Spleen (tissue), 11 donors: ENCODE data around the gene VN1R2. TPM values are rescaled to one million over a fixed set of nuclear protein-coding genes. Genes with fewer than 3 reads are reported as not detected.
"Not testable (repeated sequence)": the region's sequence is repeated elsewhere in the genome, so short reads cannot be mapped to it uniquely, and the experiment has no call there.

Source experiments
- DNase-seq: peaks from one replicate; pipeline ENCODE4 v3.0.0-alpha.2; 2020
- H3K27ac ChIP-seq, 8 donors: fragments of 200-600 bp; sonication (generic) in 7 of 8; 1 replicate in 4 of 8; 2 replicates in 4 of 8; pipeline versions ENCODE4 v1.5.0 to v1.8.0; 2016 to 2021; ENCODE audit warnings: inconsistent platforms in 4 of 8, mild to moderate bottlenecking in 4 of 8, moderate library complexity in 1 of 8
- H3K27me3 ChIP-seq, 7 donors: fragments of 200-600 bp; sonication (generic) in 6 of 7; replicated peaks in 1 of 7; 1 replicate in 4 of 7; 2 replicates in 3 of 7; pipeline versions ENCODE4 v1.5.0 to v1.8.0; 2016 to 2021; ENCODE audit warnings: inconsistent platforms in 3 of 7, mild to moderate bottlenecking in 1 of 7
- H3K36me3 ChIP-seq, 6 donors: fragments of 200-600 bp; sonication (generic) in 5 of 6; 1 replicate in 4 of 6; 2 replicates in 2 of 6; pipeline versions ENCODE4 v1.5.0 to v1.8.0; 2016 to 2021; ENCODE audit warnings: inconsistent platforms in 2 of 6
- H3K4me1 ChIP-seq, 6 donors: fragments of 200-600 bp; sonication (generic) in 5 of 6; 1 replicate in 3 of 6; 2 replicates in 3 of 6; pipeline versions ENCODE4 v1.5.0 to v1.8.0; 2016 to 2021; ENCODE audit warnings: inconsistent platforms in 3 of 6
- H3K4me3 ChIP-seq, 8 donors: fragments of 200-600 bp; sonication (generic) in 7 of 8; 1 replicate in 4 of 8; 2 replicates in 4 of 8; pipeline versions ENCODE4 v1.5.0 to v1.8.0; 2016 to 2021; ENCODE audit warnings: inconsistent platforms in 4 of 8, mild to moderate bottlenecking in 4 of 8, moderate library complexity in 2 of 8
- H3K9me3 ChIP-seq, 8 donors: fragments of 200-600 bp; sonication (generic) in 7 of 8; 1 replicate in 4 of 8; 2 replicates in 4 of 8; pipeline versions ENCODE4 v1.5.0 to v1.8.0; 2016 to 2021; ENCODE audit warnings: inconsistent platforms in 4 of 8
- POLR2A ChIP-seq, 3 donors: fragments of 450-650 bp; IDR thresholded peaks; one replicate each; pipeline ENCODE4 v1.5.1; 2017; ENCODE audit warnings: antibody characterized with exemption in 3 of 3, mild to moderate bottlenecking in 1 of 3
- POLR2AphosphoS5 ChIP-seq, 3 donors: sonication (generic); formaldehyde crosslinking; IDR thresholded peaks; one replicate each; pipeline ENCODE4 v1.5.1; 2017; ENCODE audit warnings: antibody characterized with exemption in 3 of 3
- WGBS, 5 donors: extraction: QIAGEN DNeasy Blood & Tissue Kit in 3 of 5; methylation state at CpG; one replicate each; pipeline versions ENCODE4 v1.1.5 to v1.1.7; 2013 to 2018; 5-methylcytosine and 5-hydroxymethylcytosine counted together
- intact Hi-C: fragments of 100-400 bp; cut with DNase I; formaldehyde crosslinking; loops from one replicate; pipeline ENCODE4 v1.15.0; 2023; ENCODE audit warnings: low total_unique reads
- polyA plus RNA-seq, 3 donors: library from polyadenylated mRNA; stranded (reverse); fragments of 200-250 nt; gene quantifications; one replicate each; pipeline ENCODE4 v1.2.1, GENCODE V29; 2013
- total RNA-seq, 7 donors: library from RNA; depleted of rRNA in 3 of 7; stranded (reverse); fragments of >200 nt in 3 of 7; fragmentation: NEBNext Ultra II Directional in 4 of 7; extraction: Animal tissue kit (Norgen Biotek cat#: 25700) in 4 of 7; gene quantifications; one replicate each; pipeline versions ENCODE4 v1.1.0 to v1.2.1, GENCODE V29; 2016 to 2021
- TF ChIP-seq, protein P1 (sequence below), 11 experiments: fragments of 200-600 bp in 7 of 11; fragments of 450-650 bp in 4 of 11; sonication (generic) in 4 of 11; IDR thresholded peaks in 8 of 11; conservative IDR thresholded peaks in 3 of 11; 1 replicate in 7 of 11; 2 replicates in 4 of 11; pipeline versions ENCODE4 v1.4.0 to v1.8.0; 2016 to 2021; ENCODE audit warnings: antibody characterized with exemption in 11 of 11, inconsistent platforms in 4 of 11, mild to moderate bottlenecking in 1 of 11
- donor health status: healthy with polysubstance abuse.
- donor health status: DM: no; HTN: no; CAD: no; lungs with moderate emphysema.
- donor health status: DM: no; HTN: no; CAD: no.
- donor health status: Bipolar disorder and iron deficiency.
- donor health status: healthy.
- donor health status: DM: no; HTN: no; CAD: no.
- donor health status: DM: yes; HTN: yes; CAD: no.

The VN1R2 gene
- total and polyA plus RNA-seq, 10 donors: not detected

DNA sequence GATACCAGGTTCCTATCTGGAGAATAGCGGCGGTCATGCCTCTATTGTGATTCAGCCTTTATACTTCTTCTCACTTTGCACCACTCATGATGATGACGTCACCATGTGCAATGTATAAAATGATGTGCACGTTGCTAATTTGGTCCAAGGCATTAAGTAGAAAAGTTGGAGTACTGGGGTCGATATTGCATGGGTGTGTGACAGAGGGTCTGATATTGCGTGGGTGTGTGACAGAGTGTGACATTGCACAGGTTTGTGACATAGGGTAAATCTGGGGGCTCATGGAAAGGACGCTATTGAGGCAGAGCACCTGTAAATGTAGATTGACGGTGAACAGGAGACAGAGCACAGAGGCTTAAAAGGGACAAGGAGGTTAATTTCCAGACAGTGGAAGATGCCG lies 14.0 kb downstream of the VN1R2 start:
- Histone ChIP-seq H3K36me3 (no peaks in the 10 kb centered on the region), H3K27ac (no peak overlapping the region), H3K9me3 (peaks cover 0 to 63% (median 8%) of the 10 kb centered on the region in 8 donors), H3K4me1 (no peaks in the 10 kb centered on the region), H3K27me3 (peaks cover 0 to 9% (median 0%) of the 10 kb centered on the region in 7 donors), H3K4me3 (no peak overlapping the region)
- 85 to 87% (median 86%) methylated on average over 9 of the region's 9 CpGs for WGBS, 5 donors
- no peak for TF ChIP-seq POLR2A (IDR thresholded peaks at IDR 0.05)
- TF ChIP-seq POLR2AphosphoS5 (IDR thresholded peaks at IDR 0.05): no peak
- intact Hi-C loops: no loop called here
- DNase-seq: no peak

DNA sequence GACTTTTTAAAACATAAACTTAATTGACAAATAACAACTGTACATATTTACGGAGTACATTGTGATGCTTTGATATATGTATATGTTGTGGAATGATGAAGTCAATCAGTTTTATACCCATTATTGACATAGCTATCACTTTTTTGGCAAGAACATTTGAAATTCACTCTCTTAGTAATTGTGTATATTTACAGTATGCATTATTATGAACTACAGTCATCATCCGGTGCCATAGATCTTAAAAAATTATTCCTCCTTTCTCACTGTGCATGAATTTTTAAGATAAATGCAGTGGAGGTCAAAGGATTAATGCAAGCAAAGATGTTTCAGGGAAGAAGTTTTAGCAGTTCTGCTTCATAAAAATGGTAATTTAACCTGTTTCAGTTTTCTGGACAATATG lies 17.4 kb downstream of the VN1R2 start:
- TF ChIP-seq, protein P1, sequence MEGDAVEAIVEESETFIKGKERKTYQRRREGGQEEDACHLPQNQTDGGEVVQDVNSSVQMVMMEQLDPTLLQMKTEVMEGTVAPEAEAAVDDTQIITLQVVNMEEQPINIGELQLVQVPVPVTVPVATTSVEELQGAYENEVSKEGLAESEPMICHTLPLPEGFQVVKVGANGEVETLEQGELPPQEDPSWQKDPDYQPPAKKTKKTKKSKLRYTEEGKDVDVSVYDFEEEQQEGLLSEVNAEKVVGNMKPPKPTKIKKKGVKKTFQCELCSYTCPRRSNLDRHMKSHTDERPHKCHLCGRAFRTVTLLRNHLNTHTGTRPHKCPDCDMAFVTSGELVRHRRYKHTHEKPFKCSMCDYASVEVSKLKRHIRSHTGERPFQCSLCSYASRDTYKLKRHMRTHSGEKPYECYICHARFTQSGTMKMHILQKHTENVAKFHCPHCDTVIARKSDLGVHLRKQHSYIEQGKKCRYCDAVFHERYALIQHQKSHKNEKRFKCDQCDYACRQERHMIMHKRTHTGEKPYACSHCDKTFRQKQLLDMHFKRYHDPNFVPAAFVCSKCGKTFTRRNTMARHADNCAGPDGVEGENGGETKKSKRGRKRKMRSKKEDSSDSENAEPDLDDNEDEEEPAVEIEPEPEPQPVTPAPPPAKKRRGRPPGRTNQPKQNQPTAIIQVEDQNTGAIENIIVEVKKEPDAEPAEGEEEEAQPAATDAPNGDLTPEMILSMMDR (IDR thresholded peaks at IDR 0.05 in 8 of 11, conservative IDR thresholded peaks at IDR 0.05 in 3 of 11): no peak
- TF ChIP-seq POLR2AphosphoS5 (IDR thresholded peaks at IDR 0.05) (no peak), POLR2A (IDR thresholded peaks at IDR 0.05) (no peak)
- peaks cover 0 to 67% (median 12%) of the 10 kb centered on the region in 8 donors for H3K9me3 ChIP-seq
- H3K36me3 ChIP-seq: no peaks in the 10 kb centered on the region
- H3K4me3 ChIP-seq: no peak overlapping the region
- intact Hi-C loops: no loop called here
- peaks cover 0 to 9% (median 0%) of the 10 kb centered on the region in 7 donors for H3K27me3 ChIP-seq
- H3K4me1 ChIP-seq: no peaks in the 10 kb centered on the region
- DNase-seq: no peak
- no peak overlapping the region for H3K27ac ChIP-seq
- 92 to 96% (median 96%) methylated on average over 2 of the region's 2 CpGs for WGBS, 5 donors

DNA sequence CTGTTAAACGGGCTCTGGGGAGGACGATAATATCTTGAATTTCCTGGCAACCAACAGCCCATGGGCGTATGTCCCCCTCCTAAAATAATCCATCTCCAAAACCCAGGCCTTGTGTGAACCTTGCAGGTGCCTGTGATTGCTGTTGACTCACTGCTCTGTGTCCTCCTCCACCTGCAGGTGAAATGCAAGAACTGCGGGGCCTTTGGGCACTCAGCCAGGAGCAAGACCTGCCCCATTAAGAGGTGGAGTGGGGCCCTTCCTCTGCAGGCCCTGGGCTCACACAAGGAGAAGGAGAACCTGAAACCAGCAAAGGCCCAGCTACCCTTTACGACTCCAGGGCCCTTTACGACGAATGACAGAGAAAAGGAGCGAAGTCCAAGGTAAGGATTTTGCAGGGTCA lies 23.9 kb downstream of the VN1R2 start:
- H3K4me1 ChIP-seq, DNase-seq, H3K27ac ChIP-seq, intact Hi-C loops, H3K36me3 ChIP-seq, H3K27me3 ChIP-seq, H3K4me3 ChIP-seq: not testable (repeated sequence)
- 15 to 76% (median 53%) methylated on average over 1 to 2 of the region's 8 CpGs; no CpG with 5 or more reads in 1 of the 5 donors for WGBS, 5 donors
- H3K9me3 ChIP-seq: peaks cover 0 to 40% (median 14%) of the 10 kb centered on the region in 8 donors

DNA sequence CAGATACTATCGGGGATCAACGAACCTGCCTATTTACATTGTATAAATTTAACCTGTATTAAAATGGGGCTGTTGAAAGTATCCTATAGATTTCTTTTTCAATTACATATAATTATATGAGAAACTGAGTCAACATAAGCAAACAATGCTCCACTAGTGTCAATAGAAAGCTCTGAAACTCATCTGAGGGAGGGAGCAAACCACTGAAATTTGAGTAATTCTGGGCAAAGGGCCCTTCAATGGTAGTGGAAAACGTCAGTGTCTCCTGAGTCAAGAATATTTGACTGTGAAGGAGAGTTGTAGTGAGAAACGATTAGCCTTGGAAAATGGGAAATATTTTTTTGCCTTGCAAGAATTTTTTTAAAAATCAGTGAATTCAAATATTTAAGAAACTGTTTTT lies 27.0 kb downstream of the VN1R2 start:
- H3K4me3 ChIP-seq: no peak overlapping the region
- peaks cover 0 to 3% (median 0%) of the 10 kb centered on the region in 7 donors for H3K27me3 ChIP-seq
- WGBS, 5 donors: 71 to 75% (median 73%) methylated on average over 4 of the region's 4 CpGs
- TF ChIP-seq POLR2AphosphoS5 (IDR thresholded peaks at IDR 0.05) (no peak), POLR2A (IDR thresholded peaks at IDR 0.05) (no peak)
- TF ChIP-seq, protein P1 (IDR thresholded peaks at IDR 0.05 in 8 of 11, conservative IDR thresholded peaks at IDR 0.05 in 3 of 11): no peak
- H3K4me1 ChIP-seq: no peaks in the 10 kb centered on the region
- H3K36me3 ChIP-seq: no peaks in the 10 kb centered on the region
- intact Hi-C loops: no loop called here
- H3K27ac ChIP-seq: no peak overlapping the region
- H3K9me3 ChIP-seq: peaks cover 0 to 51% (median 26%) of the 10 kb centered on the region in 8 donors
- no peak for DNase-seq

DNA sequence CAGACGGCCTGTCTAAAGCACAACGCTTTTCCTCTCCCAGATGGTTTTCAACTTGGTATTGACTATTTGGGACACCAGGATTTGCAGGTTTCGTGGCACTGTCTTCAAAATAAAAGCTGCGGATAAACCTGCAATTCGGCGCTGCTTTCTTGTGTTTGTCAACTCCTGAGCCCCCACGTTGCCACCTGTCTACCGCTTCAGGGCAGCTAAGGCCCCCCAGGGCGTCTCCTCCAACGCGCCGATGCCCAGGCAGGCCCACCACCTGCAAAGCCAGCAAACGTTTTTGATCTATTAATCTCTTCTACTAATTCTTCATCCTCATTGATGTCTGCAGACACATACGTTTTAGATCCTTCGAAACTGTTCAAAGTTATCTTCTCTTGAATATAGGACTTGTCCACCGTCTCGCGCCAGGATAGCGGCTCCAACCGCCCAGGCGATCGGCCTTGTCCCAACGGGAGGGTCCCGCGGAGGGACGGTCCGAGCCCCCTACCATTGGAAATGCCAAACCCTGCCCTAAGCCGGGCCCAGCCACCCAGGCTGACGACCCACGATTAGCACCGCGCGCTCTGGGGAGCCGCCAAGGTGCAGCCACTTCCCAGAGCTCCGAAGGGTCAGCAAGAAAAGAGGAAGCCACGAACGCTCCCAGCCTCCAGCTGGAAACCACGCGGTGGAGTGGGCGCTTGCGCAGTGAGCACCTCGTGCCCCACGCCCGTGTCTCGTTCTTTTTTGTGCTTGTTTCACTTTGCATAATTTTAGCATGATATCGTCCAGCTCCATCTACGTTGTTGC lies 32.9 kb downstream of the VN1R2 start:
- TF ChIP-seq POLR2A (IDR thresholded peaks at IDR 0.05): no peak
- TF ChIP-seq, protein P1 (IDR thresholded peaks at IDR 0.05 in 8 of 11, conservative IDR thresholded peaks at IDR 0.05 in 3 of 11): no peak
- TF ChIP-seq POLR2AphosphoS5 (IDR thresholded peaks at IDR 0.05): no peak
- WGBS, 5 donors: 90 to 92% (median 92%) methylated on average over 44 to 47 of the region's 47 CpGs
- no peaks in the 10 kb centered on the region for H3K27me3 ChIP-seq
- DNase-seq: no peak
- H3K9me3 ChIP-seq: peaks cover 7 to 87% (median 72%) of the 10 kb centered on the region in 8 donors
- H3K4me3 ChIP-seq: no peak overlapping the region
- no peak overlapping the region for H3K27ac ChIP-seq
- intact Hi-C loops: no loop called here
- no peaks in the 10 kb centered on the region for H3K36me3 ChIP-seq
- H3K4me1 ChIP-seq: no peaks in the 10 kb centered on the region
